NCI-H2227 (cell line): ENCODE measurements around the gene ERN1.
A peak's percentile ranks its signal among the peaks of the same experiment; 100 is the strongest.
"Not testable (repeated sequence)": the region's sequence is repeated elsewhere in the genome, so short reads cannot be mapped to it uniquely, and the experiment has no call there.

Experiments used
- DNase-seq: peaks from one replicate; lab custom pipeline; 2025; ENCODE audit not compliant: unreplicated experiment; lab: John Stamatoyannopoulos, UW

The ERN1 gene

DNA sequence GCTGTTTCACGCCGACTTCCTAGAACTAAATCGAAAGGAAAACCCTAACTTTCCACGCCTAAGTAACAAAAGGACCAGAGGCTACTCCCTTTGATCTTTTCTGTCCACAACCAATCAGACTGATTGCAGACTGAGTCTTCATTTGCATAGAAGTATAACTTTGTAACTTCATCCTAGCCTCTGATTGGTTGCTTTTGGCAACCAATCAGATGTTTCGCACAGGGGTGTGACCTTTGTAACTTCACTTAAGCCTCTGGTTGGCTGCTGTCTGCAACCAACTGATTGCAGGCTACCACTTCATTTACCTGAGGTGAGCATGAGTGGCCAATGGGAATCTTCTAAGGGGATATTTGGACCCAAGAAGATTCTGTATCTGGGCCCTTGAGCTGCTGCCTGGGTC lies 92.1 kb downstream of the ERN1 start:
- DNase-seq: no peak

DNA sequence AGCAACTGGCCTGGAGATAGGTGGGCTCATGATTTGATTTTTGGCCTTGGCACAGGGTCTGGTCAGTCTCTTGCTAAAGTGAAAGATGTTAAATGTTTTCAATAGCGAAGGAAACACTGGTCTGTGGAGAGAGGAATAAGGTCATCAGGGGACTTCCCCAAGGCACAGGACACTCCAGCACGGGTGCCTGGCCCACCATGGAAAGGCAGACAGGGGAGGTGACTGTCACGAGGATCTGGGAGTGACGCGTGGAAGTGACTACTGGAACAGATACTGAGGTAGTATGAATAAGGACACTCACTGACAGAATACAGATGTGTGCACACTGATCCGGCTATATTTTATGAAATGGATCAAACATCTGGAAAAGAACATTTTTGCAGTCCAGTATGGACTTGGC lies 92.8 kb downstream of the ERN1 start:
- DNase-seq: no peak

DNA sequence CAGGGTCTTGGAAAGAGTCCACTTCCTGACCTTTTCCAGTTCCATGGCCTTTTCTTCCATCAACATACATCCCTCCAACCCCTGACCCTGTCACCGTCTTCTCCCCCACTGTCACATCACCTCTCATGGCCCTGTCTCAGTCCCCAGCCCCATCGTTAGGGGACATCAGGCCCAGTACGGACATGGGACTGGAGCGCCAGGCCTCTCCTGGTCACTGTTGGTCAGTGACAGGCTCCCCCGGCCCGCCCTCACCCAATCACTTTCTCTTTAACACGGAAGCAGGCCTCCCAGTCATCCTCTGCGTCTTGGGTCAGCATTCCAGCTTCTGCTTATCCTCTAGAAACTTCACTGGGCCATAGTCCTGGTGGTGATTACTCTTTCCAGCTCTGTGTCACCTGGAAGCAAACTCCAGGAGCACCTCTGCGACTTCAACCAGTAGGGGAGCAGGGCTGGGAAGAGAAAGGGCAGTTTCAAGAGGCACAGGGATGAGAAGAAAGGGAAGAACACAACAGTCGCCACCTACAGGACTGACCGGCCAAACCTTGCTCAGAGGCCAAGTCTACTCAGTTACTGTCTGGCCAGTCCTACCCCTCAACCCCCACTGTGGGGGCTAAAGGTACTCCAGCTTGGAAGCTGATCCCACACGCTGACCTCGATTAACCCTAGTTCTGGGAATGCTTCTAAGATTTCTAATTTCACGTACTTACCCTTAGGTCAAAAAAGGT lies 93.6 kb downstream of the ERN1 start:
- DNase-seq: no peak

GRCh38 chr17:64032081-64032480 lies 97.9 kb downstream of the ERN1 start:
- DNase-seq: no peak

DNA sequence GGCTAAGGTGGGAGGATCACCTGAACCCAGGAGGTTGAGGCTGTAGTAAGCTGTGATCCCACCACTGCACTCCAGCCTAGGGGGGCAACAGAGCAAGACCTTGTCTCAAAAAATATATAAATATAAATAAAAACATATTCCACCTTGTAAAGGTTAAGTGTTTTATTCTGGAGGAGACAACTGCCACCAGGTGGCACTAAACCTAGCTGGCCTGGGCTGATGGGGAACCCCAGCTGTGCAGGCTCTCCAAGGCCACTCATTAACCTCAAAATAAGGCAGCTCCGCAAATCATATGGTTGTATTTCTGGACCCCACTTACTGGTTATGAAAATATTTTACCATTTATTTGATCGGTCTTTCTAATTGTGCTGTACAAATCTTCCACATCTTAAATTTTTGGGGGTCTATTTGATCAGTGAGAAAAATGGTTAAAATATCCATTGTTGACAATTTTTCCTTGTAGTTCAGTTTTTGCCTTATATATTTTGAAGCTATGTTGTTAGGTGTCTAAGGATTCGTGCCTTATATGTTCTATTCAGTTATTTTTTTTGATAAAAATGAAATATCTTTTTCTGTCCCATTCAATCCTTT lies 101.0 kb downstream of the ERN1 start:
- peak; percentile 61 for DNase-seq

DNA sequence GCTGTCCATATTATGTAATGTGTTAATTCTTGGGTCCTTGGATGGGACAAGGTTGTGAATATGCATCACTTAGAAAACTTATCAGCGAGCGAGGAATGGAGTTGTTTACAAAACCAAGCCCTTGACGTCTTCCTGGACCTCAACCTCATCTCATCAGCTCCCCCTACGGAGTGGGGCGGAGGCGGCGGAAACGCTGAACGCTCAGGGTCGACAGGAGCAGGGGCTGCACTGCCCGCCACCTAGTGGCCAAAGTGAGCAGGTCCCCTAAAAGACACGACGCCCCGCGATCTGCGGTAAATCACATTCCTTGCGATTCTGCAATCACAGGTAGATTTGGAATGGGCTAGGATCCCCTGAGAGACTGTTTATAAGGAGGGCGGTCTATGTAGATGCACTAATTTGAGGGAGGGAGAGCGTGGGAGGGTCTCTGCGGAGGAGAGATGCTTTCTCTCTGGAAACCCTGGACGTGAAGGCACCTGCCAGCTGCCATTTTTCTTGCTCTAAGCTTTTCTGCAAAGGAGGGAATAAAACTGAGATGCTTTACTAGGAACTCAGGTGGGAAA lies 104.1 kb downstream of the ERN1 start:
- peak; percentile 89 for DNase-seq

DNA sequence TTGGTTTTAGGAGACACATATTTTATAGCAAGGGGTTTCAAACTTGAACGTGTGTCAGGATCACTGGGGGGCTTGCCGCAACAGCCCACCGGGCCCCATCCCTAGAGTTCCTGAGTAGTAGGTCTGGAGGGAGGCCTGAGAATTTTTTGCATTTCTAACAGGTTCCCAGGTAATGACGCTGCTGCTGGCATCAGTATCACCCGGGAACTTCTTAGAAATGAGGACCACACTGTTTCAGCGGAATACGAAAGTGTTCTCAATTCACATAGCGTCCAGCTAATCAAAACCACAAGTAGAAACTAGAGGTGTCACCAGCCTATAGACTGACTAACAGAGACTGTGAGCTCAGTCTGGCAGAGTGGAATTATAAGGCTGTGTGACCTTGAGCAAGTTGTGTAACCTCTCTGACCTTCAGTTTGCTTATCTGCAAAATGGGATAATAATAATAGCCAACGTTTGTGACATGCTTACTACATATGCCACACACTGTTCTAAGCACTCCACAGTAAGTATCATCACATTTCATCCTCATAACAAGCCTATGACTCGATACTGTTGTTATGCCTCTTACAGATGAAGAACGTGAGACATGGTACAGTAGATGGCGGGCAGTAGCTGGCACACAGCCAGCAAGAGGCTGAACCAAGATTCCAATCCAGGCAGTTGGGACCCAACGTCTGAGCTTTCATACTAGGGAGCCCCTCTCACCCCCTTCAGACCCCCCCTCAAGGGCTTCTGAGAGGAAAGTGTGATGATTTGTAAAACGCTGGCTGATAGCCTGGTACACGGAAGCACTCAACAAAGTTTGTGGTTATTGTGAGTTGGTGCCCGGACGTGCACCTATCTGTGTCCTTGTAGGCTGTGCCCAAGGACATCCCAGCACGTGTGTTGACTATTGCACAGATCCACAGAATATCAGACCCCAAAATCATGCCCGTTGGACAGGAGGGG lies 104.9 kb downstream of the ERN1 start:
- no peak for DNase-seq

- DNase-seq: peak; percentile 28
Observed at GRCh38 chr17:64024215-64024654, 105.7 kb downstream of the ERN1 start.

DNA sequence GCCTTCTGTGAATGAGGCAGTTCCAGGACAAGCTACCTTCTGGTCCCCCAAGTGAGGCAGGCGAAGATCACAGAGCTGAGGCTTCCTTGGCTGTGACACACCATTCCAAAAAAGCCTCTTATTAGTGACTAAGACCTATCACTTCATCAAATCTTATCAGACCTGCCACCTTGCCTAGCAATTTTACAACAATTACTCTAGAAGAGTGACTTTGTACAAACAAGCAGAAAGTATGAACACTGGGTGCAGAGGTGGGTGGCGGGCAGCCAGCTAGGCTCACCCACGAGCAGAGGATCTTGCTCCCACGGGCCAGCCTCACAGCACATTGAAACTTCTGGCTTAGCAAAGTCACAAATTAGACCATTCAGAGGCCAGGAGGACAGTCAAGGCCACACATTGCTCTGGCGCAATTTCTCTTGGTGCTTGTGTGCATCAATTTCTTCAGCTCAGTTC lies 107.3 kb downstream of the ERN1 start:
- DNase-seq: no peak

DNA sequence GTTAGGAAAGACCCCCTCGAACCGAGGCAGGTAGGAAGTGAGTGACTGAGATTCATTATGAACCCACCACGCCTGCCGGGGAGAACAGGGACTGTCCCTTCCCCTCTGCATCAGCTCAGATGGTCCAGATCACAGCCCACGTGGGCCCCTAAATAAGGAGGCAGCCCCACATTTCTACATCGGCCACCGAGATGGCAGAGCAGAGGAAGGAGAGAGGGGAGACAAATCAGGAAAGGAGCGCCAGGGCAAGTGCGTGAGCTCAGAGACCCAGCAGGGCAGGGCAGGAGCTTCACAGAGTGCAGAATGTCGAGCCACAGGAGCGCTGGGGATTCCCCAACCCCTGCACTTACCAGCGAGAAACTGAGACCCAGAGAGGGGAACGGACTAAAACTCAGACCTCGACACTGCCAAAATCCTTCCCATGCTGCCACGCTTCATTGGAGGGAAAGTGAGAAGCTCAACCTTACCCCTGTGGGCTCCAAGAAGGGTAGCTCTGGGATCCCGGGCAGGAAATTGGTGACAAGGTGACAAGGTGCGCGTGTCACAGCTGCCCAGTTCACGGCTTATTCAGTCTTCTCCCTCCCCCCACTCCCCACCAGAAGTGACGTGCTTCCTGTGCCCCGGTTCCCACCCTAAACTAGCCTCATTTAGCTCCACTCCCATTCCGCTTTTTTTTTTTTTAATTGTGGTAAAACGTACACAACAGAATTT lies 109.7 kb downstream of the ERN1 start, which contains the start of gene ICAM2:
TSS of gene ICAM2 (minus strand) at position 578 of the 711 bp plus-strand sequence. CDS start 13,942 bp downstream, outside the sequence.
- DNase-seq: no peak

- DNase-seq: not testable (repeated sequence)
Observed at GRCh38 chr17:64019551-64019961, 110.4 kb downstream of the ERN1 start.

- DNase-seq: no peak
Observed at GRCh38 chr17:64017381-64017980, 112.5 kb downstream of the ERN1 start.

DNA sequence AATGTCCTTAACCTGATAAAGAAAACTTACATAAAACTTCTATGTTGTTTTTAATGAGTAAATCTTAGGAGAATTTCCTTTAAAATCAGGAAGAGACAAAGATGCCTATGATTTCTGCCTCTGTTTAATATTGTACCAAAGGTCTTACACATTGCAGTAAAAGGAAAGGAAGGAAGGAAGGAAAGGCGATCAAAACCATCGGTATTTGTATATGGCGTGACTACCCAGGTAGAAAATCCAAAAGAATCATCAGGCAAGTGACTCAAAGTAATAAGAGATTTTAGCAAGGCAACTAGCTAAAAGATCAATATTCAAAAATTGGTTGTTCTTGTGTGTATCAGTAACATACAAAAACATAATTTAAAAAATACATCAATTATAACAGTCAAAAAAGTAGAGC lies 113.0 kb downstream of the ERN1 start:
- DNase-seq: no peak

- DNase-seq: no peak
Observed at GRCh38 chr17:64016231-64016784, 113.6 kb downstream of the ERN1 start.

- no peak for DNase-seq
Observed at GRCh38 chr17:64015447-64015846, 114.5 kb downstream of the ERN1 start.

GRCh38 chr17:64009571-64010402 lies 120.2 kb downstream of the ERN1 start:
- no peak for DNase-seq

- no peak for DNase-seq
Observed at GRCh38 chr17:64008830-64009229, 121.1 kb downstream of the ERN1 start.

DNA sequence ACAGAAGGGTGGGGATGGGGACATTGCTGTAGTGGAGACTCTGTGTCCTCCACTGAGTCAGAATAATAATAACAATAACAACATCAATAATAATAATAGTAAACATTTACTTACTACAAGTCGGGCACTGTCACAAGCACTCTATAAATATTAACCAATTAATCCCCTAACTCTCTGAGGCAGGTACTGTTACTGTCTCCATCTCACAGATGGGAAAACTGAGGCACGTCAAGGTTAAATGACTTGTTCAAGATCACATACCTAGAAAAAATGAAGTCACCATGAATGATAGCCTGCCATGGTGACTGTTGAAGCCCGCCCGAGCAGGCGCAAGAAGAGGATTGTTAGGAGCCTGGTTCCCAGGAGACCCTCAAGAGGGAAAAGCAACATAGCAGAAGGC lies 121.6 kb downstream of the ERN1 start:
- no peak for DNase-seq

DNA sequence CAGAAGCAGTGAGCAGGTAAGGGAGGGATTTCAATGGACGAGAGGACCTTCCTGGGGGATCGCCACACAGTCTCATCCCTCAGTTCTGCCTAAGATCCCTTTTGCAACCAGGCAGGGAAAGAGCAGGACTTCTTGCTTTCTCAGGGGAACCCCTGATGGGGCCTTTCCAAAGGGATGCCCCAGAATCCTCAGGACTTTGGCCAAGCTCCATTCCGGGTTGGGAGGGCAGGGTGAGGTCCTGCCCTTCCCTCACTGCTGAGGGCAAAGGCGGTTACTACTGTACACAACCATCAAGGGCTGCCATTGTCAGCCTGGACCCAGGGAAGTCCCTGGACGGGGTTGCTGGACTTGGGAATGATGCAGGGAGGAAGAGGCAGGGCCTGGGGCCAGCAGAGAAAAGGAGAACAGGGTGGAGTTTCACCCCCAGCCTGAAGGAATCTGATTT lies 122.1 kb downstream of the ERN1 start:
- no peak for DNase-seq
